T-helper 1 cell treated with Interleukin-12 subunit alpha and Interleukin-12 subunit beta and Interleukin-4 antibody, amounts not matched to agents 30 ng/mL and 1 ng/mL, for 36 hours (primary cell): ENCODE data around the gene KRTAP3-3. TPM values are rescaled to one million over a fixed set of nuclear protein-coding genes. Genes with fewer than 3 reads are reported as not detected.

Experiments
- intact Hi-C: fragments of 100-400 bp; cut with micrococcal nuclease; formaldehyde crosslinking; loops from one replicate; pipeline ENCODE4 v1.15.1; 2024
- total RNA-seq: library from RNA; stranded (reverse); gene quantifications from 2 replicates; pipeline ENCODE4 v1.2.3, GENCODE V29; 2022

Gene KRTAP3-3
- total RNA-seq, 1 donor from 2014 or later, result not detected

- intact Hi-C loops, result no loop called here
Measured at GRCh38 chr17:40960144-40960543, 33.8 kb downstream of the KRTAP3-3 start.

- intact Hi-C loops, result no loop called here
Measured at GRCh38 chr17:40958086-40958953, 35.6 kb downstream of the KRTAP3-3 start.

- intact Hi-C loops, result no loop called here
Measured at GRCh38 chr17:40956401-40957254, 37.3 kb downstream of the KRTAP3-3 start.

- intact Hi-C loops, result no loop called here
Measured at GRCh38 chr17:40953881-40954280, 40.1 kb downstream of the KRTAP3-3 start.

GRCh38 chr17:40952661-40953060, 41.3 kb downstream of the KRTAP3-3 start:
- intact Hi-C loops, result no loop called here

- intact Hi-C loops, result no loop called here
Measured at GRCh38 chr17:40952154-40952553, 41.8 kb downstream of the KRTAP3-3 start.

GRCh38 chr17:40951011-40951622, 42.8 kb downstream of the KRTAP3-3 start:
- intact Hi-C loops, result no loop called here

- intact Hi-C loops, result no loop called here
Measured at GRCh38 chr17:40950176-40950575, 43.8 kb downstream of the KRTAP3-3 start.

- intact Hi-C loops, result no loop called here
Measured at GRCh38 chr17:40949418-40949817, 44.5 kb downstream of the KRTAP3-3 start.

GRCh38 chr17:40947929-40948328, 46.0 kb downstream of the KRTAP3-3 start:
- intact Hi-C loops, result no loop called here

- intact Hi-C loops, result no loop called here
Measured at GRCh38 chr17:40945414-40945813, 48.5 kb downstream of the KRTAP3-3 start.

- intact Hi-C loops, result no loop called here
Measured at GRCh38 chr17:40944531-40944930, 49.4 kb downstream of the KRTAP3-3 start.

Other genes with a start within 250 kb of the KRTAP3-3 start
- not detected in 2 replicates for gene KRT25, start 238.8 kb downstream of the KRTAP3-3 start, total RNA-seq
- not detected in 2 replicates for gene KRT26, start 222.0 kb downstream of the KRTAP3-3 start, total RNA-seq
- gene KRT27, start 211.6 kb downstream of the KRTAP3-3 start, total RNA-seq, result not detected in 2 replicates
- not detected in 2 replicates for gene KRT28, start 194.2 kb downstream of the KRTAP3-3 start, total RNA-seq
- 21.0 and 25.6 TPM in 2 replicates for gene KRT10, start 171.6 kb downstream of the KRTAP3-3 start, total RNA-seq
- gene KRT12, start 126.9 kb downstream of the KRTAP3-3 start, total RNA-seq, result not detected in 2 replicates
- gene KRT20, start 108.9 kb downstream of the KRTAP3-3 start, total RNA-seq, result not detected in 2 replicates
- not detected in 2 replicates for gene KRT23, start 56.5 kb downstream of the KRTAP3-3 start, total RNA-seq
- gene KRT39, start 27.2 kb downstream of the KRTAP3-3 start, total RNA-seq, result not detected in 2 replicates
- not detected in 2 replicates for gene KRT40, start 9.8 kb downstream of the KRTAP3-3 start, total RNA-seq
- gene KRTAP3-2, start 5.7 kb upstream of the KRTAP3-3 start, total RNA-seq, result not detected in 2 replicates
- not detected in 2 replicates for gene KRTAP3-1, start 15.0 kb upstream of the KRTAP3-3 start, total RNA-seq
- not detected in 2 replicates for gene KRTAP1-5, start 33.0 kb upstream of the KRTAP3-3 start, total RNA-seq
- gene KRTAP1-4, start 36.0 kb upstream of the KRTAP3-3 start, total RNA-seq, result not detected in 2 replicates
- gene KRTAP1-3, start 40.7 kb upstream of the KRTAP3-3 start, total RNA-seq, result not detected in 2 replicates
- gene KRTAP1-1, start 47.3 kb upstream of the KRTAP3-3 start, total RNA-seq, result not detected in 2 replicates
- not detected in 2 replicates for gene KRTAP2-1, start 53.2 kb upstream of the KRTAP3-3 start, total RNA-seq
- gene KRTAP2-2, start 61.1 kb upstream of the KRTAP3-3 start, total RNA-seq, result not detected in 2 replicates
- gene KRTAP2-3, start 66.0 kb upstream of the KRTAP3-3 start, total RNA-seq, result not detected in 2 replicates
- gene KRTAP2-4, start 71.7 kb upstream of the KRTAP3-3 start, total RNA-seq, result not detected in 2 replicates
- not detected in 2 replicates for gene KRTAP4-7, start 90.0 kb upstream of the KRTAP3-3 start, total RNA-seq
- not detected in 2 replicates for gene KRTAP4-8, start 104.0 kb upstream of the KRTAP3-3 start, total RNA-seq
- gene KRTAP4-16, start 108.0 kb upstream of the KRTAP3-3 start, total RNA-seq, result not detected in 2 replicates
- not detected in 2 replicates for gene KRTAP4-9, start 111.2 kb upstream of the KRTAP3-3 start, total RNA-seq
- gene KRTAP4-11, start 124.2 kb upstream of the KRTAP3-3 start, total RNA-seq, result not detected in 2 replicates
- not detected in 2 replicates for gene KRTAP4-12, start 130.0 kb upstream of the KRTAP3-3 start, total RNA-seq
- gene KRTAP4-6, start 146.4 kb upstream of the KRTAP3-3 start, total RNA-seq, result not detected in 2 replicates
- not detected in 2 replicates for gene KRTAP4-5, start 155.7 kb upstream of the KRTAP3-3 start, total RNA-seq
- gene KRTAP4-4, start 166.6 kb upstream of the KRTAP3-3 start, total RNA-seq, result not detected in 2 replicates
- gene KRTAP4-3, start 174.1 kb upstream of the KRTAP3-3 start, total RNA-seq, result not detected in 2 replicates
- not detected in 2 replicates for gene KRTAP4-2, start 184.1 kb upstream of the KRTAP3-3 start, total RNA-seq
- not detected in 2 replicates for gene KRTAP4-1, start 190.7 kb upstream of the KRTAP3-3 start, total RNA-seq
- gene KRTAP9-1, start 195.7 kb upstream of the KRTAP3-3 start, total RNA-seq, result not detected in 2 replicates
- gene KRTAP9-2, start 232.5 kb upstream of the KRTAP3-3 start, total RNA-seq, result not detected in 2 replicates
- gene KRTAP9-3, start 238.3 kb upstream of the KRTAP3-3 start, total RNA-seq, result not detected in 2 replicates
- not detected in 2 replicates for gene KRTAP9-8, start 243.8 kb upstream of the KRTAP3-3 start, total RNA-seq